Endothelial cell of umbilical vein (primary cell): ENCODE data around the gene SCAF1. TPM values are rescaled to one million over a fixed set of nuclear protein-coding genes. Genes with fewer than 3 reads are reported as not detected.

Experiments
- BruUV-seq: library from RNA; stranded (reverse); fragments of 400-500 nt; replicated peaks from 2 replicates; lab custom pipeline; 2021; lab: Mats Ljungman, UMichigan
- CTCF ChIA-PET: fragments of 300-600, 350-600 bp; sonication (Branson Sonifier 250); formaldehyde crosslinking; loops from one replicate; lab custom pipeline; 2021; ENCODE audit warnings: antibody characterized with exemption, inconsistent platforms; lab: Charles Lee
- POLR2A ChIA-PET: fragments of 300-600, 350-600 bp; sonication (Branson Sonifier 250); formaldehyde crosslinking; loops from one replicate; lab custom pipeline; 2021; ENCODE audit warnings: antibody characterized with exemption, inconsistent platforms; lab: Charles Lee
- DNase-seq: peaks from one replicate; pipeline ENCODE4 v3.0.0-alpha.2; 2011; ENCODE audit warnings: low read depth, low spot score
- FAIRE-seq: peaks from 2 replicates; lab custom pipeline; 2011; peaks lifted over from hg19 to GRCh38; lab: Jason Lieb, UNC
- H2AFZ ChIP-seq: 2 replicates; pipeline ENCODE4 v1.6.0; 2012; ENCODE audit warnings: low read depth, low read length, control low read depth, inconsistent platforms
- H3K27ac ChIP-seq: 2 replicates; pipeline ENCODE4 v1.5.1; 2011; ENCODE audit warnings: low read depth, mild to moderate bottlenecking, control low read depth, low read length, moderate library complexity; ENCODE audit not compliant: insufficient read depth
- H3K27me3 ChIP-seq, 2 experiments: 2 replicates each; pipeline versions ENCODE4 v1.6.0 to v1.6.1; 2011; ENCODE audit warnings: low read length in 2 of 2, mixed read lengths in 1 of 2; ENCODE audit not compliant: control insufficient read depth in 2 of 2, insufficient read depth in 2 of 2
- H3K36me3 ChIP-seq, 2 experiments: 2 replicates in 1 of 2; 3 replicates in 1 of 2; pipeline ENCODE4 v1.5.1; 2011; ENCODE audit warnings: low read length in 2 of 2, mild to moderate bottlenecking in 1 of 2, moderate library complexity in 1 of 2; ENCODE audit not compliant: control insufficient read depth in 2 of 2, insufficient read depth in 2 of 2; ENCODE audit errors: extremely low read depth in 1 of 2
- H3K4me1 ChIP-seq: 3 replicates; pipeline ENCODE4 v1.5.1; 2011; ENCODE audit warnings: mild to moderate bottlenecking, low read length; ENCODE audit not compliant: control insufficient read depth, insufficient read depth; ENCODE audit errors: extremely low read depth
- H3K4me2 ChIP-seq: 2 replicates; pipeline ENCODE4 v1.6.1; 2011; ENCODE audit warnings: low read length, control low read depth, mixed read lengths; ENCODE audit not compliant: insufficient read depth
- H3K4me3 ChIP-seq, 3 experiments: fragments of 200-600 bp in 1 of 3; sonication (generic), shearing (Covaris generic) in 1 of 3; replicated peaks in 1 of 3; 2 replicates each; pipeline ENCODE4 v1.5.1; 2011 to 2016; ENCODE audit warnings: control low read depth in 3 of 3, low read length in 3 of 3, mild to moderate bottlenecking in 2 of 3, inconsistent platforms in 1 of 3, low read depth in 1 of 3, moderate library complexity in 1 of 3; ENCODE audit not compliant: insufficient read depth in 1 of 3
- H3K79me2 ChIP-seq: 2 replicates; pipeline ENCODE4 v1.6.0; 2012; ENCODE audit warnings: low read length, inconsistent platforms; ENCODE audit not compliant: control insufficient read depth, insufficient read depth
- H3K9ac ChIP-seq: replicated peaks from 2 replicates; pipeline ENCODE3; 2011; ENCODE audit warnings: low read length, control low read depth; ENCODE audit not compliant: insufficient read depth; ENCODE audit errors: extremely low read depth
- H3K9me1 ChIP-seq: replicated peaks from 3 replicates; pipeline ENCODE4 v1.6.0; 2011; ENCODE audit warnings: mild to moderate bottlenecking, low read length; ENCODE audit not compliant: control insufficient read depth, insufficient read depth; ENCODE audit errors: extremely low read depth
- H3K9me3 ChIP-seq: replicated peaks from 2 replicates; pipeline ENCODE4 v1.5.1; 2012; ENCODE audit warnings: low read length, inconsistent platforms; ENCODE audit not compliant: control insufficient read depth, insufficient read depth
- H4K20me1 ChIP-seq: replicated peaks from 2 replicates; pipeline ENCODE3; 2011; ENCODE audit warnings: mild to moderate bottlenecking, low read length; ENCODE audit not compliant: control insufficient read depth, insufficient read depth; ENCODE audit errors: extremely low read depth
- EZH2 ChIP-seq: IDR thresholded peaks from 2 replicates; pipeline ENCODE4 v1.6.1; 2012; ENCODE audit warnings: borderline replicate concordance, low read depth, mild to moderate bottlenecking, moderate library complexity, low read length, inconsistent platforms; ENCODE audit not compliant: severe bottlenecking
- FOS ChIP-seq: IDR thresholded peaks from 2 replicates; pipeline ENCODE4 v1.6.1; 2011; ENCODE audit warnings: mild to moderate bottlenecking, low read length, moderate library complexity, borderline replicate concordance; ENCODE audit not compliant: insufficient read depth
- GATA2 ChIP-seq: IDR thresholded peaks from 2 replicates; pipeline ENCODE4 v1.7.0; 2011; ENCODE audit warnings: low read depth, mild to moderate bottlenecking, moderate library complexity, mixed read lengths, low read length; ENCODE audit not compliant: insufficient read length, insufficient read depth
- JUN ChIP-seq: IDR thresholded peaks from 2 replicates; pipeline ENCODE4 v1.6.1; 2011; ENCODE audit warnings: borderline replicate concordance, low read depth; ENCODE audit not compliant: insufficient read length, insufficient read depth
- MYC ChIP-seq: IDR thresholded peaks from one replicate; pipeline ENCODE4 v1.6.1; 2011; ENCODE audit warnings: mild to moderate bottlenecking, low read depth, low read length
- POLR2A ChIP-seq: IDR thresholded peaks from 2 replicates; pipeline ENCODE4 v1.6.1; 2012; ENCODE audit warnings: low read depth, mild to moderate bottlenecking, control low read depth, low read length
- POLR2AphosphoS5 ChIP-seq: IDR thresholded peaks from 2 replicates; pipeline ENCODE4 v1.6.1; 2012; ENCODE audit warnings: low read depth, mild to moderate bottlenecking, control low read depth, low read length, moderate library complexity; ENCODE audit not compliant: insufficient read depth
- dilution Hi-C: fragments of 300-500 bp; cut with MboI; formaldehyde crosslinking; loops from one replicate; pipeline ENCODE4 v1.15.0; 2019; ENCODE audit warnings: low sequenced_read_pairs; ENCODE audit not compliant: extremely low pct_ligation_motif_present
- intact Hi-C: fragments of 100-400 bp; cut with micrococcal nuclease; formaldehyde crosslinking; loops from one replicate; pipeline ENCODE4 v1.10.0; 2022
- polyA plus RNA-seq, 4 experiments: library from polyadenylated mRNA; depleted of rRNA in 3 of 4; stranded (reverse) in 3 of 4; unstranded in 1 of 4; fragments of >200 nt; gene quantifications; 2 replicates each; pipeline versions ENCODE4 v1.2.1 to v1.2.3, GENCODE V29; 2011 to 2012; ENCODE audit warnings: missing spikeins in 1 of 4
- total RNA-seq: library from RNA; stranded (reverse); gene quantifications from 2 replicates; pipeline ENCODE4 v1.2.3, GENCODE V29; 2021
- TF ChIP-seq, protein P1 (sequence below): IDR thresholded peaks from 2 replicates; pipeline ENCODE4 v1.6.1; 2011; ENCODE audit not compliant: insufficient read depth, insufficient read length
- TF ChIP-seq, protein P2 (sequence below), 2 donors: IDR thresholded peaks; 1 replicate in 1 of 2; 2 replicates in 1 of 2; pipeline ENCODE4 v1.5.1; 2011; ENCODE audit warnings: low read length in 2 of 2, mild to moderate bottlenecking in 2 of 2, moderate library complexity in 2 of 2, control low read depth in 1 of 2, inconsistent platforms in 1 of 2, low read depth in 1 of 2; ENCODE audit not compliant: insufficient read depth in 1 of 2; ENCODE audit errors: extremely low read depth in 1 of 2

SCAF1 gene
- total and polyA plus RNA-seq, 2 donors (not counting 3 experiments of a cell fraction or from before 2014, with no cell fraction given): 13.3 to 75.8 TPM

DNA sequence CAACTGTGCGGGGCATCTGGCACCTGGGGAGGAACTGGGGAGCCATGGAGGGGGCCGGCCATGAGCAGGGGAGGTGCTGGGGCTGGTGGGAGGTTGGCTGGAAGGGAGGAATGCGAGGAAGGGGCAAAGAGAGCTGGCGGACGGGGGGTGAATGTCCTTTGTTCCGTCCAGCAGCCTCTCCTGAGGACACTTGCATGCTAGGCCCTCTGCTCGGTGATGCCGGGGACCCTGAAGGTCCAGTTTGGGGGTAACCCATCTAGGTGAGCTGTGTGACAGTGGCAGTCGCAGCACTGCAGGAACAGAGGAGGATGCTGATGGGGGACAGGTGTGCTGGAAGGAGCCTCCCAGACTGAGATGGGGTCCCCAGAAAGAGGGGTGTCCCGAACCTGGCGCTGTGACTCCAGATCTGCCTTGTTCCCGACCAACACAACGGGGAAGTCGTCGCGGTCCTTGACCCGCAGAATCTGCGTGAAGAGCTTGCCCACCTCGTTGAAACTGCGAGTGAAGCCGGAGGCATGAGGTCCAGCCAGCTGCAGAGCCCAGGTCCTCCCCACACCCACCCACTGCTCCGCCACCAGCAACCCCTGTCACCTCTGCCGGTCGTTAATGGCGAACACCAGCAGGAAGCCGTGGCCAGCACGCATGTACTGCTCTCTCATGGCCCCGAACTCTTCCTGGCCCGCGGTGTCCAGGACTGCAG is 5.6 kb upstream of the SCAF1 start:
- TF ChIP-seq POLR2A (no peak), MYC (no peak), FOS (no peak), EZH2 (no peak), POLR2AphosphoS5 (no peak), JUN (no peak), GATA2 (no peak)
- TF ChIP-seq, protein P1, sequence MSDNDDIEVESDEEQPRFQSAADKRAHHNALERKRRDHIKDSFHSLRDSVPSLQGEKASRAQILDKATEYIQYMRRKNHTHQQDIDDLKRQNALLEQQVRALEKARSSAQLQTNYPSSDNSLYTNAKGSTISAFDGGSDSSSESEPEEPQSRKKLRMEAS: no peak
- TF ChIP-seq, protein P2, sequence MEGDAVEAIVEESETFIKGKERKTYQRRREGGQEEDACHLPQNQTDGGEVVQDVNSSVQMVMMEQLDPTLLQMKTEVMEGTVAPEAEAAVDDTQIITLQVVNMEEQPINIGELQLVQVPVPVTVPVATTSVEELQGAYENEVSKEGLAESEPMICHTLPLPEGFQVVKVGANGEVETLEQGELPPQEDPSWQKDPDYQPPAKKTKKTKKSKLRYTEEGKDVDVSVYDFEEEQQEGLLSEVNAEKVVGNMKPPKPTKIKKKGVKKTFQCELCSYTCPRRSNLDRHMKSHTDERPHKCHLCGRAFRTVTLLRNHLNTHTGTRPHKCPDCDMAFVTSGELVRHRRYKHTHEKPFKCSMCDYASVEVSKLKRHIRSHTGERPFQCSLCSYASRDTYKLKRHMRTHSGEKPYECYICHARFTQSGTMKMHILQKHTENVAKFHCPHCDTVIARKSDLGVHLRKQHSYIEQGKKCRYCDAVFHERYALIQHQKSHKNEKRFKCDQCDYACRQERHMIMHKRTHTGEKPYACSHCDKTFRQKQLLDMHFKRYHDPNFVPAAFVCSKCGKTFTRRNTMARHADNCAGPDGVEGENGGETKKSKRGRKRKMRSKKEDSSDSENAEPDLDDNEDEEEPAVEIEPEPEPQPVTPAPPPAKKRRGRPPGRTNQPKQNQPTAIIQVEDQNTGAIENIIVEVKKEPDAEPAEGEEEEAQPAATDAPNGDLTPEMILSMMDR (IDR thresholded peaks at IDR 0.05; ENCODE audit: extremely low read depth in 1 of 2, insufficient read depth in 1 of 2, low read depth in 1 of 2, low read length in 2 of 2): no peak
- no peak overlapping the region for H2AFZ ChIP-seq
- H3K9ac ChIP-seq: no peak overlapping the region
- dilution Hi-C loops (no loop called here), intact Hi-C loops (no loop called here)
- H3K4me1 ChIP-seq: peaks cover 21% of the 10 kb centered on the region
- H4K20me1 ChIP-seq: no peaks in the 10 kb centered on the region
- H3K9me1 ChIP-seq: no peaks in the 10 kb centered on the region
- no peak overlapping the region for H3K4me2 ChIP-seq
- BruUV-seq: no TSS peak
- H3K27ac ChIP-seq: no peak overlapping the region
- H3K9me3 ChIP-seq: no peaks in the 10 kb centered on the region
- no peak overlapping the region for H3K4me3 ChIP-seq
- peaks cover 14% of the 10 kb centered on the region for H3K79me2 ChIP-seq
- H3K36me3 ChIP-seq: peaks cover 0 to 2% of the 10 kb centered on the region in 2 experiments
- ChIA-PET POLR2A (no interaction called here), CTCF (no interaction called here)
- DNase-seq: no peak
- no peaks in the 10 kb centered on the region for H3K27me3 ChIP-seq
- no peak for FAIRE-seq
